ENCODE data around the gene SIK3.
A peak's percentile ranks its signal among the peaks of the same experiment; 100 is the strongest.
"Not testable (repeated sequence)": the region's sequence is repeated elsewhere in the genome, so short reads cannot be mapped to it uniquely, and the experiment has no call there.

The SIK3 gene

GRCh38 chr11:117074119-117074518 lies 24.1 kb downstream of the SIK3 start:
- no peak for DNase-seq

GRCh38 chr11:117073539-117073938 lies 24.7 kb downstream of the SIK3 start:
- DNase-seq = no peak

DNA sequence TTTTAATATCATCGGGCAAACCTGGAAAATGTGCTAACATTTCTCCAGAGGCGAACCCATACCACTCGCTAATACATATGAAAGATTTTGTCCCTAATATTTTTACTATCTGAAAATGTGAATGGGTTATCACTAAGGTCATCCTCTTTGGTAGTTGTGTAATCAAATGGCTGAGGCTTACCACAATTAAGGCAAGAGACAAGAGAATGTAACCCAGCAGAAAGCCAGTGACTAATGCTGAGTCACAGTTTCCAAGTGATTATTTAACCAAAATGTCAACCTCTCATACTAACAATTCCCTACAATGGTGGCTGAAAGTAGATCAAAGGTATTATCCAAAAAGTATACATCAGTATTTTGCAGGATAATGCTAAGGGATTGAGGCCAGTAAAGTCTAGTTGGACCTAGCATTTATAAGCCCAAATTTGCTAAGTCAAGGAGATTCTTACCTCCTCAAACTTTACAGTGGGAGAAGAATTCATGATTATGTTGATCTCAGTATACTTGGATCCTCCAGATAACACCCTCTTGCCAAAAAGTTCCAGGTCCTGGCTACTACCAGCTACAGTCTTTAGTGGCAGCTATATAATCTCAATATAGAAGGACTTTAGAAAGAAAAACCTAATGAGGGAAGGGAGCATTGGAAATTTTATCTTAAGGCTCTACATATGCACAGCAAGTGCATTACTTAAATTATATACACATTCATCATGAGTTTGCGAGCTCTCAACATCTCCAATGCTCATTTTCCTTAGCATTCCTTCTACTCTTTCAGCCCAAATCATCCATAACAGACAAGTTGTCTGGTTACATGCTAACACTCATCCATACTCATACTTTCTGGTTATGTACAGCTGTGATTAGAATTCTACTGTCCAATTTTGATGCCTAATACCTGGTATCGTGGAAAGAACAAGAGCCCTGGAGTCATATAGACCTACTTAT lies 25.4 kb downstream of the SIK3 start:
- DNase-seq = peak; percentile 47

GRCh38 chr11:117071344-117071787 lies 26.9 kb downstream of the SIK3 start:
- DNase-seq = no peak

- no peak for DNase-seq
These were observed 28.2 kb downstream of the SIK3 start for GRCh38 chr11:117070016-117070415.

DNA sequence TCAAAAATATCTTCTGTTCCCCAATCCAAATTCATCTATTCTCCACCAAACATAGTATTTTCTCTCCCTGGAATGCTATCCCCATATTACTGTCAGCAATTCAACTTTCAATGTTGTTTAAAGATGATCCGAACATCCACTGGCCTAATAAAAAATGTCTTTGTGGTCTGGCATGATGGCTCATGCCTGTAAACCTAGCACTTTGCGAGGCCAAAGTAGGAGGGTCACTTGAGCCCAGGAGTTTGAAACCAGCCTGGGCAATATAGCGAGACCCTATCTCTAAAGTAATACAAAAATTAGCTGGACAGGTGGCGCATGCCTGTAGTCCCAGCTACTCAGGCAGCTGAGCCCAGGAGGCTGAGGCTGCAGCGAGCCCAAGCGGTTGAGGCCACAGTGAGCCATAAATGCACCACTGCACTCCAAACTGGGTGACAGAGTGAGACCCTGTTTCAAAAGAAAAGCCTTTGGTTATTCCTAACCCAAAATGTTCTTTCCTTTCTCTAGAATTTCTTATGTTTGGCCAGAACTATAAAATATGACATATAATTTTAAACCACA lies 29.8 kb downstream of the SIK3 start:
- no peak for DNase-seq

DNA sequence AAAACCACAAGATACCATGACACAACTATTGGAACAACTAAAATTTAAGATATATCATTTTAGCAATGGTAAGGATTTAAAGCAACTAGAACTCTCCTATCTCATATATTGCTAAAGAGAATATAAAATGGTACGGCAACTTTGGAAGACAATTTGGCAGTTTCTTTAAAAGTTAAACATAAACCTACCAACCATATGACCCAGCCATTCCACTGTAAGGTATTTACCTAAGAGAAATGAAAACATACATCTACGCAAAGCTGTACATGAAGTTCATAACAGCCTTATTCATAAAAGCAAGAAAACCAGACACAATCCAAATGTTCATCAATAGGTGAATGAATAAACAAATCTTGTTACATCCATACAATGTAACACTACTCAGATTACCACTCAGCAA lies 31.3 kb downstream of the SIK3 start:
- DNase-seq = no peak

GRCh38 chr11:117064275-117064674 lies 34.0 kb downstream of the SIK3 start:
- no peak for DNase-seq

GRCh38 chr11:117062498-117062897 lies 35.7 kb downstream of the SIK3 start:
- no peak for DNase-seq

GRCh38 chr11:117061256-117061655 lies 37.0 kb downstream of the SIK3 start:
- DNase-seq = no peak

GRCh38 chr11:117059611-117060148 lies 38.5 kb downstream of the SIK3 start:
- DNase-seq = no peak

GRCh38 chr11:117058761-117059261 lies 39.4 kb downstream of the SIK3 start:
- DNase-seq = no peak

DNA sequence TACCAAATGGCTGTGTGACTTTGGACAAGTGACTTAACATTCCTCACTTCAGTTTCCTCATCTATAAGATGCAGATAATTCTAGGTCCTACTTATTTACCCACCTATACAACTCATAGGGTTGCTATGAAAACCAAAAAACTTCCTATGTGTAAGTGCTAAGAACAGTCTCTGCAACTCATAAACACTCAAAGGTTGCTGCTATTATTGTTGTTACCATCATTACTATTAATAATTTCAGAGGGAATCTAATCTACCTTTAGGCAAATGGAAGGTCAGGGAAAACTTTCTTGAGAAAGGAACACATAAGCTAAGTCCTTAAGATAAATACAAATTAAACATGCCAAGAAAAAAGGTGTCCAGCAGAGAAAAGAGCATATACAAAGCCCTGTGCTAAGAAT lies 40.5 kb downstream of the SIK3 start:
- no peak for DNase-seq

DNA sequence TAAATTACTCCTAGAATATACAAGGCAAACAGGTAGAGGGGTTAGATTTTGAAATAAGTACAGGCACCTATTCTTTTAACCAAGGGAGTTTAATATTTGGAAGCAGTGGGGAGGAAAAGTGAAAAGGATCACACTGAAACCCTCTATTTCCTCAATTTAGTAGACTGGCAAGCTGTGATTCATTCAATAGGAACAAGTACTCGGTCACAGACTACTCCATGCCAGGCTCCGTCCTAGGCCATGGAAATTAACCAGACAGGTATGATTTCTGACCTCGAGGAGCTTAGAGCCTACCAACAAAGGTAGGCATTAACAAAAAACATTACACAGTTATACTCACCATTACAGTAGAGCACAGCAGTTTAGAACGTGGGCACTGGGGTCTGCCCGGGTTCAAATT lies 40.9 kb downstream of the SIK3 start:
- DNase-seq = no peak

DNA sequence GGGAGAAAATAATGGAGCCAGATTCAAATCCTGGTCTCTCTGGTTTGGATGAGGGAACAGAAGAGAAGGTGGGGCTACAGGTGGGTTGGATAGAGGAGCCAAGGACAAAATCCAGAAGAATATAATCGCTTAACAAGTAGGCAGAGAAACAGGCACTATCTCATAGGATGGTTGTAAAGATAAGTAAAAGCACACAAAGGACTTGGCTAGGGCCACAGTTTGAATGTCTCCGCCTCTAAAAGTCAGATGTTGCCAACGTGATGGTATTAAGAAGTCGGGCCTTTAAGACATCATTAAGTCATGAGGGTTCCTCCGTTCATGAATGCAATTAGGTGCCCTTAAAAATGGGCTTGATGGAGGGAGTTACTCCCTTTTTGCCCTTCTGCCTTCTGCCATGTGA lies 42.8 kb downstream of the SIK3 start:
- no peak for DNase-seq

GRCh38 chr11:117054382-117054781 lies 43.8 kb downstream of the SIK3 start:
- DNase-seq = no peak

GRCh38 chr11:117052196-117053149 lies 45.8 kb downstream of the SIK3 start:
- no peak for DNase-seq

GRCh38 chr11:117050121-117050520 lies 48.1 kb downstream of the SIK3 start:
- not testable (repeated sequence) for DNase-seq

DNA sequence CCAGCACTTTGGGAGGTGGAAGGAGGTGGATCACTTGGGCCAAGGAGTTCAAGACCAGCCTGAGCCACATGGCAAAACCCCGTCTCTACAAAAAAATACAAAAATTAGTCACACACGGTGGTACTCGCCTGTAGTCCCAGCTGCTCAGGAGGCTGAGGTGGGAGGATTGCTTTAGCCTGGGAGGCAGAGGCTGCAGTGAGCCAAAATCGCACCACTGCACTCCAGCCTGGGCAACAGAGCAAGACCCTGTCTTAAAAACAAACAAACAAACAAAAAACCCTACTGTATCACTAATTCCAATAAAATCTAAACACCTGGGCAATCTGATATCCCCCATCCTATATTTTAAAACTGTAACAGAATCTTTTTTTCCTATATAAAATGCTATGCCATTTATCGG lies 51.6 kb downstream of the SIK3 start:
- DNase-seq = not testable (repeated sequence)

DNA sequence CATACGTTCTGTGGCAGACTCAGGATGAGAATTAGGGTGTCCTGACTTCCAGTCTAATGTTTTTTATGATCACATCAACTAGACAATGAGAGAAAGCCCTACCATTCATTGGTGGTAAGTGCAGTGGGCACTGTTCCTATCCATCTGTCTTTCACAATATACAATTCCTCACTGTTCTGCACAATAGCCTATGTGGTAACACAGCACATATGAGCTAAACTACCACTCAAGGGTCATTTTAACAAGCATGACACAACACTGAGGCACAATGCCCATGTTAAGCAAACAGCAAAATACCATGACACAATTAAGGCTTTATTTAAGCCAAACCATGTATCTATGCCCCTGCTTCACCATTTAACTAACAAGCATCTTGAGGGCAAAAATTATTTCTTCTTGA lies 52.3 kb downstream of the SIK3 start:
- DNase-seq = no peak

DNA sequence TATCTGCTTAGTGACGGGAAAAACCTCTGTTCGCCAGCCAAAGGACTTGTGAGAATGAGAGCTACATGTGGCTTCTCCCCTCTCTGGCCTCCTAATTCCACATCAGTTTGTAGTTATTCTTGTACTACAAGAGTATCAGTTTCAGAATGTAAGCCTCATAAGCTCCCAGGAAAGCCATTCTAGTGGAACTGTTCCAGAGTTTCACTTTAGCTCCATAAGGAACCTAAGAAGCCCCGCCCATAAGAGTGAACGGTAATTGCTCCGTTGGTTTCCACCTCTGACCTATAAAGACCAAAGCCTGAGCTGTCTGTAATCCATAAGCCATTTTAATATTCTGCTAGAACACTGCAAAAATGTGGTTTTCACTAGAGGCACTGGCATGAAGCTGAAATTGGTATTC lies 53.0 kb downstream of the SIK3 start:
- DNase-seq = no peak

- no peak for DNase-seq
These were observed 53.8 kb downstream of the SIK3 start for GRCh38 chr11:117044287-117045035.

All from CD4-positive, alpha-beta T cell treated with Interleukin-10 for 1 hour (primary cell).